ENCODE data around the gene RNASE8.

The RNASE8 gene

DNA sequence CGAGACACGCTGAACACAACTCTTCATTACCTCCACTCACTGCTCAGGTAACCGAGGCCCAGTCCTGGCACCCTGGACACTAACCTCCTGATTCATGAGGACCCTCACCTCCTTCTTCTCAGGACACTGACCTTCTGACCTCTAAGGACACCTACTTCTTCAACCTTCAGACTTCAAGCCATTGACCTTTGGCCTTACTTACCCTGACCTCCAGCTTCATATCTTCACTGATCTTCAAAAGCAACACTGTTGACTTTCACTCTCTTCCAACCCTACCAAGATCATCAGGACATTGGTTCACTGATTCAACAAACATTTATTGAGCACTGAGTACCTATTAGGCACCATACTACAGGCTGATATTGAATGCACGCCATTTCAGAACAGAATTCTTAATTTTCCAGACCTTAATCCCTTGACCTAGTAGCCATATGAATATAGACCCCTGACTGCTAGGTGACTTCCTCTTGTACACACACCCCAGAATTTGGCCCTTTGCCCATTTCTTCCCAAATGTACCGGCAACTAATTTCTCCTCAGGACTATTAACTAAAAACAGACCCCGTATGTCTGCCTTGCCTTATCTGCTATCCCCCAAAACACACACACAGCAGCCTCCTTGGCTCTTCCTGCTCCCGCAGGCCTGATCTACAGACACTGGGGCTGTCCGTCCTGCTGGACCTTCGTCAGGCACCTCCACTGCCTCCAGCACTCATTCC lies 18.3 kb downstream of the RNASE8 start:
- Histone ChIP-seq H3K27ac (no peak overlapping the region), H3K27me3 (ENCODE audit: insufficient read depth, low read depth) (no peaks in the 10 kb centered on the region), H3K4me1 (ENCODE audit: low read depth, poor library complexity, severe bottlenecking) (peaks cover 8% of the 10 kb centered on the region), H3K79me2 (ENCODE audit: insufficient read depth, low read depth) (no peaks in the 10 kb centered on the region), H3K9ac (no peak overlapping the region), H3K36me3 (ENCODE audit: insufficient read depth) (no peaks in the 10 kb centered on the region), H3K4me2 (no peak overlapping the region), H3K4me3 (IDR thresholded peaks at IDR 0.05; ENCODE audit: insufficient read depth, low read depth, low read length) (no peak overlapping the region), H4K20me1 (ENCODE audit: insufficient read depth) (no peaks in the 10 kb centered on the region), H2AFZ (ENCODE audit: low read depth) (no peak overlapping the region)
- TF ChIP-seq, protein P1, sequence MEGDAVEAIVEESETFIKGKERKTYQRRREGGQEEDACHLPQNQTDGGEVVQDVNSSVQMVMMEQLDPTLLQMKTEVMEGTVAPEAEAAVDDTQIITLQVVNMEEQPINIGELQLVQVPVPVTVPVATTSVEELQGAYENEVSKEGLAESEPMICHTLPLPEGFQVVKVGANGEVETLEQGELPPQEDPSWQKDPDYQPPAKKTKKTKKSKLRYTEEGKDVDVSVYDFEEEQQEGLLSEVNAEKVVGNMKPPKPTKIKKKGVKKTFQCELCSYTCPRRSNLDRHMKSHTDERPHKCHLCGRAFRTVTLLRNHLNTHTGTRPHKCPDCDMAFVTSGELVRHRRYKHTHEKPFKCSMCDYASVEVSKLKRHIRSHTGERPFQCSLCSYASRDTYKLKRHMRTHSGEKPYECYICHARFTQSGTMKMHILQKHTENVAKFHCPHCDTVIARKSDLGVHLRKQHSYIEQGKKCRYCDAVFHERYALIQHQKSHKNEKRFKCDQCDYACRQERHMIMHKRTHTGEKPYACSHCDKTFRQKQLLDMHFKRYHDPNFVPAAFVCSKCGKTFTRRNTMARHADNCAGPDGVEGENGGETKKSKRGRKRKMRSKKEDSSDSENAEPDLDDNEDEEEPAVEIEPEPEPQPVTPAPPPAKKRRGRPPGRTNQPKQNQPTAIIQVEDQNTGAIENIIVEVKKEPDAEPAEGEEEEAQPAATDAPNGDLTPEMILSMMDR (conservative IDR thresholded peaks at IDR 0.05; ENCODE audit: low read depth, low read length) = no peak

DNA sequence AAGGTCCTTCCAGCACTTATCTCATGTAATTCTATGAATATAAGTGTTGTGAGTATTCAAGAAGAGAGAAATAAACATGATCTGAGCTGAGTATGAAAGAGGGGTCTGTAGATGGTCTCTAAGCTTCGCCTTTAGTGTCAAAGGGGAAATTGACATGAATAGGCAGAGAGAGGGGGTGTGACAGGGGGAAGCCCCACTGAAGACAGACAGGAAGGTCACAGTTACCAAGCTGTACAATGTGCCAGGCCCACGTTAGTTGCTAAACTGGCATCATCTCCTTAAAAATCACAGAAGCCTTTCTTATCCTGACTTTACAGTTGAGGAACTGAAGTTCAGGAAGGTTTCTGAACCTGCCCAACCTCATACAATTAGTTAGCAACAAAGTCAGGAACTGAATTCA lies 20.1 kb downstream of the RNASE8 start:
- Histone ChIP-seq H3K4me1 (ENCODE audit: low read depth, poor library complexity, severe bottlenecking) (no peaks in the 10 kb centered on the region), H3K4me2 (no peak overlapping the region), H2AFZ (ENCODE audit: low read depth) (no peak overlapping the region), H4K20me1 (ENCODE audit: insufficient read depth) (no peaks in the 10 kb centered on the region), H3K79me2 (ENCODE audit: insufficient read depth, low read depth) (no peaks in the 10 kb centered on the region), H3K9ac (no peak overlapping the region), H3K27me3 (ENCODE audit: insufficient read depth, low read depth) (no peaks in the 10 kb centered on the region), H3K36me3 (ENCODE audit: insufficient read depth) (no peaks in the 10 kb centered on the region), H3K4me3 (IDR thresholded peaks at IDR 0.05; ENCODE audit: insufficient read depth, low read depth, low read length) (no peak overlapping the region), H3K27ac (no peak overlapping the region)
- TF ChIP-seq, protein P1 (conservative IDR thresholded peaks at IDR 0.05; ENCODE audit: low read depth, low read length) = no peak

DNA sequence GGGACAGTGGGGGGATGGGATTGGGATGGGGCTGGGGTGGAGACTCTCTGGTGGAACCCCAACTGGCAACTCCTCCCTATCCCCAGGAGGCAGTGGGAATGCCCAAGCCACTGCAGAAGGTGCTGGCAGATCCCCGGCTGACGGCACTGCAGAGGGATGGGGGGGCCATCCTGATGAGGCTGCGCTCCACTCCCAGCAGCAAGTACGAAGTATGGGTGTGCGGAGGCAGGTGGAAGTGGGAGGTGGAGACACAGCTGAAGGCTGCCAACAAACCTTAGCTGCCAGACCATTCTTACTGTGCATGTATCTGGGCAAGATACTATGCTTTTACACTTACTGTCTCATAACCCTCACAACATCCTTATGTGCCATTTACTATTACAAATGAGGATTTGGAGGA lies 20.7 kb downstream of the RNASE8 start:
- H3K27me3 ChIP-seq (ENCODE audit: insufficient read depth, low read depth) = no peaks in the 10 kb centered on the region
- no peak overlapping the region for H3K4me3 ChIP-seq (IDR thresholded peaks at IDR 0.05; ENCODE audit: insufficient read depth, low read depth, low read length)
- no peak overlapping the region for H3K9ac ChIP-seq
- H3K36me3 ChIP-seq (ENCODE audit: insufficient read depth) = no peaks in the 10 kb centered on the region
- TF ChIP-seq, protein P1 (conservative IDR thresholded peaks at IDR 0.05; ENCODE audit: low read depth, low read length) = no peak
- no peaks in the 10 kb centered on the region for H3K79me2 ChIP-seq (ENCODE audit: insufficient read depth, low read depth)
- no peak overlapping the region for H3K27ac ChIP-seq
- no peak overlapping the region for H3K4me2 ChIP-seq
- no peaks in the 10 kb centered on the region for H3K4me1 ChIP-seq (ENCODE audit: low read depth, poor library complexity, severe bottlenecking)
- H2AFZ ChIP-seq (ENCODE audit: low read depth) = no peak overlapping the region
- no peaks in the 10 kb centered on the region for H4K20me1 ChIP-seq (ENCODE audit: insufficient read depth)

DNA sequence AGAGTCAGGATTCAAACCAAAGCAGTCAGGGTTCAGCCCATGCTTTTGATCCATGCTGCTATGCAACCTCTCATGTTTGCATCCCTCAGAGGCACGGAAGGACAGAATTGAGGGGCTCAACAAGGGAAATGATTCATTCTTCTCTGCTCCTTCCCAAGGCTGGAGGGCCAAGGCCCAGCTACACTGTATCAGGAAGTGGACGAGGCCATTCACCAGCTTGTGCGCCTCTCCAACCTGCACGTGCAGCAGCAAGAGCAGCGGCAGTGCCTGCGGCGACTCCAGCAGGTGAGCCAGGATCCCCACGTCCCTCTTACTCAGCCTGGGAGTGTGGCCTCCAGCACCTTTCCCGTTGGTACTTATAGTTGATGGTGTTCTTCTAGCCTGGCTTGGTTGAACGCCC lies 21.1 kb downstream of the RNASE8 start:
- TF ChIP-seq, protein P1 (conservative IDR thresholded peaks at IDR 0.05; ENCODE audit: low read depth, low read length) = no peak
- Histone ChIP-seq H4K20me1 (ENCODE audit: insufficient read depth) (no peaks in the 10 kb centered on the region), H3K79me2 (ENCODE audit: insufficient read depth, low read depth) (no peaks in the 10 kb centered on the region), H2AFZ (ENCODE audit: low read depth) (no peak overlapping the region), H3K36me3 (ENCODE audit: insufficient read depth) (no peaks in the 10 kb centered on the region), H3K9ac (no peak overlapping the region), H3K4me1 (ENCODE audit: low read depth, poor library complexity, severe bottlenecking) (no peaks in the 10 kb centered on the region), H3K4me3 (IDR thresholded peaks at IDR 0.05; ENCODE audit: insufficient read depth, low read depth, low read length) (no peak overlapping the region), H3K4me2 (no peak overlapping the region), H3K27ac (no peak overlapping the region), H3K27me3 (ENCODE audit: insufficient read depth, low read depth) (no peaks in the 10 kb centered on the region)
